ENCODE measurements around the gene TMEM150B.

TMEM150B gene

DNA sequence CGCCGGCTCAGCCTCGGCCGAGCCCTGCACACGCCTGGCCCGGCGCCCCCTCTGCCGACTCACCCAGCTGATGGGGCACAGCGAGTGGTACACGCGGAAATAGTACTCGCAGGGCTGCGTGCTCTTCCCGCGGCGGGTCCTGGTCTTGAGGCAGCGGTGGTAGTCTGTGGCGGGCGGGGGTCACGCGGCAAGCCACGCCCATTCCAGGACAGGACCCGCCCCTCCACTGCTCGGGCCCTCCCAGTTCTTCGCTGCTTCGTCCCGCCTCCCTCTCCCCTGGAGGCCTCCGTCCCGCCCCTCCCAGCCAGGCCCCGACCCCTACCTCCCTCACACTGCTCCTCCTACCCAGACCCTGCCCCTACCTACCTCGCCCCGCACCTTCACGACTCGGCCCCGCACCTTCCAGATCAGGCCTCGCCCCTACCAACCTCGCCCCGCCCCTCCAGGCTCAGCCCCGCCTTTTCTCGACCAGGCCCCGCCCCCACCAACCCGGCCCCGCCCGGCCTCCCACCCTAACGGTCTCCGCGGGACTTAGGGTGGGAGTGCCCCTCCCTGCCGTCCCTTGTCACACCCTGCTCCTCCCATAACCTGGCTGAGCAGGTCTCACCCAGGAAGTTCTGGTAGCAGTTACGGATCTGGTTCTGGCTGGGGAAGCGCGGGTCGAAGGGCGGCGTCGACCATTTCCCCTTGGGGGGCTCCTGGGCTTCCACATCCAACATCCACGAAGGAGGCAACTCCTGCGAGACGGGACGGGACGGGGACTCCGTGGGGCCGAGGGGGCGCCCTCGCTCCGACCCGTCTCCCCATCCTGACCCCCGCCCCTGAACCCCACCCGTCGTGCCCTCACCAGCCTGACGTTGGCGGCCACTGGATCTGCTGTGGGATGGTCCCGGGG lies 28.9 kb upstream of the TMEM150B start:
- DNase-seq: peak; percentile 58

DNA sequence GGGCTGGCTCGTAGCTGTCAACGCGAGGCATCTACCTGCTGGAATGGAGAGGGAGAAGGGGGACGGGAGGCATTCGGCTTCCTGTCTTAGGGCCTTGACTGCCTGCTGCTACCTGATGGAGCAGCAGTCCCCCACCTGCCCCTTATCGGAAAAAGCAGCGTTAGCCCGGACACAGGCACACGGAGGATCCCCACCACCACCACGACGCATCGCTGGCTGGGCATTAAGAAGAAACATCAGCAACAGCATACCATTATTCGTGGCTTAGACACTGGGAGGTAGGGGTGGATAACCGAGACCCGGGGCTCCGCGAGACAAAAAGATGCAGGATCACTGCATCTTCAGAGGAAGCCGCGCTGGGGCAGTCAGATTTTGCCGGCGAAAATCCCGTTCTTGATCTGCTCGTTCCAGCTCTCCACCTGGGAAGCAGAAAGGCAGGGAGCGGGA lies 28.2 kb upstream of the TMEM150B start:
- DNase-seq: no peak

DNA sequence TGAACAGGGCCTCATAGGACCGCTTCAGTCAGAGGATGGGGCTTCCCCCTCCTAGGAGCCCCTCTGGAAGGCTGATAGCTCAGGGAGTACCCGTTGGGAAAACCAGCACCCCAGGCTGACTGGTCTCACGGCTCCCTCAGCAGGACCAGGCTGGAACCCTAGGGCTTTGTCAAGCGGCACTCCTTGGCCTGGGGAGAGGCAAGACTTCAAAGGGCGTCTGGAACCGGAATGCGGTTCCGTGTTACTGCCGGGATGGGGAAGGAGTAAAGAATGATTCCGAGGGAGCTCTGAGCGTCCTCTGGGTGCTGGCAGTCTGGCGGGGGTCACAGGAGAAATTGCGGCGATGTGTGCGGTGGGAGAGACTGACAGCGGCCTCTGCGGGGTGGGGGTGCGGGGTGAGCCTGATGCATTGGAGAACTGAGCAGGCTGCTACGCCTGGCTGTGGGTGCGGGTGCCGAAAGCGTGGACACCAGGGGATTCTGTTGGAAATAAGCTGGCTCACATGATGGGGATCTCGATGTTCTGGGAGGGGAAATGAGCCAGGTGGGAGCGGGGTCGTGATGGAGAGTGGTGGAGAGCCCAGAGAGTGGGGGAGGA lies 27.5 kb upstream of the TMEM150B start:
- DNase-seq: no peak

DNA sequence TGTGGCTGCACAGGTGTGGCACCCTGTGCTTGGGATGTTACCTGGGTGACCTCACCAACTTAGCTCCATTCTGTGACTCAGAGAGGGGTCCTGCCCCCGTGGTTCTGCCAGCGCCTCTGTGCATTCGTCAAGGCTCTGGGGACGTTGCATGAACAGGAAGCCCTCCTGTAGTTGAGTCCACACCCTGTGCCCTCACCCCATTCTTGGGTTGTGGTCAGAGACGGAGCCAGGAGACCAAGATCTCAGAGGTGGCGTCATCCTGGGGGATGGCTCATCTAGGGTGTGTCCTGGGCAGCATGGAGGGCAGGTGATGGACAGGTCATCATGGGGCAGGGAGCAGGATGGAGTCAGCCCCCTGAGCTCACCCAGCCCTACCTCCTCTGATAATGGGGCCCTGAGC lies 26.9 kb upstream of the TMEM150B start:
- no peak for DNase-seq

DNA sequence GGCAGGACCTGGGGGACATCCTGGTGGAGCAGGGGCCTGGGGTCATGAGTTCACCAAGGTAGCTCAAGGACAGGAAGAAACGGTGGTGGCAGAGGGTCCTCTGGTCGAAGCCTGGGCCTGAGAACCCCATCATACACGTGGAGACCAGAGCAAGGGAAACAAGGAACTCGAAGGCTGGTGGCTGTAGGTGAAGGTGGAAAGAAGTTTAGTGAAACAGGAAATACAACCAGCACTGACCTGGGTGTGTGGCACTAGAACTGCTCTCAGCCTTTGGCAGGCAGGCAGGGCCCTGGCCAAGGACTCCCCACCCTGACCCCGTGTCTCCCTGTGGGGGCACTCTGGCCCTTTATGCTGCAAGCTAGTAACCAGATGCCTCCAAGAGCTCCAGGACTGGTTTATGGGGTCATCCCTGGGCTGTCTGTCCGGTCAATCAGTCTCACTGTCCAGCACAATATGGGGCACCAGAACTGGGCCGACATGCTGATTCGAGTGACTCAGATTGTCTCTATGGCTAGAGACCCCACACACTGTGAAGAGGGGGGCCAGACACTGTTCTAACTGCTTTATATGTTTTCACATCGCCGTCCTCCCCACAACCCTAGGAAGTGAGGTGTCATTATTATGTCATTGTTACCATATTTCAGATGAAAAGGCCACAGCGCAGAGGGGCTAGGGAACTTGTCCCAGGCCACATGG lies 25.6 kb upstream of the TMEM150B start:
- DNase-seq: no peak

DNA sequence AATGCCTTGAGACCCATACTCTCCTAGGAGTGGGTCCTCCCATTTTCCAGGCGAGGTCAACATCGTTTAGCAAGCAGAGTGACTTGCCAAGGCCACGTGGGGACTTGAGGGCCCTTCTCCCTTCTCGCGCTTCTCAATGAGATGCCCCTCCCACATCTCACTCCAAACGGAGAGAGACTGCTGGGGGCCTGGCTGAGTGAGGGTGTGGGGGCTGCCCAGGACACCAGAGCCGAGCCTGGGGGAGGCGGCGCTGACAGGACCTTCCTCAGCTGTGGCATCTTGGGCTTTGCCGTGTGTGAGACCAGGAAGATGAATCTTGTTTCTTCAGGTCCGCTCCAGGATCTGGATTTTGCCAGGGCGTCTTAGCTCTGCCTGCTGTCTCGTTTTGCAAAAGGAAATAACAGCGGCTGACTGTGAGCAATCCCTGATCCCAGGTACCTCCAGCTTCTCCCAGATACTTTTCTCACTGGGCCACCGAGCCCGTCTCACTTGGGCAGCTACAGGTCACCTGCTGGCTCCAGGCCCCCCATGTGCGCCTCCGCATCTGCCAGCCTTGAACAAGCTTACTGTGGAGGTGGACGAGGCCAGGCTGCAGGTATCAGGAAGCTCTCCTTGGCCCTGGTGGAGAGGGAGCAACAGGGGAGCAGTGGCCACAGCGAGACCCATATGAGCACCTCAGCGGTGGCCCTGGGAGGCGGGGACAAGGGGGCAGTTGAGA lies 23.3 kb upstream of the TMEM150B start:
- no peak for DNase-seq

DNA sequence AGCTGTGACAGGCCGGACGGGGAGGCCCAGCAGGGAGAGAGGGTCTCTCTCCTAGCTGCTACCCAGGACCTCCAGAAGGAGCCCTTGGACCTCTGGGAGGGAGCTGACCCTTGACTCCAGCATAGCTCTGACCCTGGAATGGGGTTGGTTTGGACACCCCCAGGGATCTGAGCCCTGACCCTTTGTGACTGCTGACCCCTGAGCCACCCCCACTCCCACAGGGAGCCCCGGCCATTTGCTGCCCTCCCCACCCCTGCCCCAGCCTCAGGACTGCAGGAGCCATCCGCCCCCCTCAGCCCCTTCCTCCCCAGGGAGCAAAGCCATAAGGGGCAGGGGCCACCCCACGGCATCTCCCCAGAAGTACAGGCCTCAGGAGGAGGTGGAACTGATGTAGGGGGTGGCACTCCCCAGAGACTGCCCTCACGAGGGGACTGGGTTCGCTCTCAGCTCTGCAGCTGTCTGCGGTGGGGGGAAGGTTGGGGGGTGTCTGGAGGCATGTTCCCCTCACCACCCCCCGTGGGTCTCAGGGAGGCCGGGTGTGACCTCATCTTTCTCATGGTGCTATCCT lies 22.4 kb upstream of the TMEM150B start:
- no peak for DNase-seq

DNA sequence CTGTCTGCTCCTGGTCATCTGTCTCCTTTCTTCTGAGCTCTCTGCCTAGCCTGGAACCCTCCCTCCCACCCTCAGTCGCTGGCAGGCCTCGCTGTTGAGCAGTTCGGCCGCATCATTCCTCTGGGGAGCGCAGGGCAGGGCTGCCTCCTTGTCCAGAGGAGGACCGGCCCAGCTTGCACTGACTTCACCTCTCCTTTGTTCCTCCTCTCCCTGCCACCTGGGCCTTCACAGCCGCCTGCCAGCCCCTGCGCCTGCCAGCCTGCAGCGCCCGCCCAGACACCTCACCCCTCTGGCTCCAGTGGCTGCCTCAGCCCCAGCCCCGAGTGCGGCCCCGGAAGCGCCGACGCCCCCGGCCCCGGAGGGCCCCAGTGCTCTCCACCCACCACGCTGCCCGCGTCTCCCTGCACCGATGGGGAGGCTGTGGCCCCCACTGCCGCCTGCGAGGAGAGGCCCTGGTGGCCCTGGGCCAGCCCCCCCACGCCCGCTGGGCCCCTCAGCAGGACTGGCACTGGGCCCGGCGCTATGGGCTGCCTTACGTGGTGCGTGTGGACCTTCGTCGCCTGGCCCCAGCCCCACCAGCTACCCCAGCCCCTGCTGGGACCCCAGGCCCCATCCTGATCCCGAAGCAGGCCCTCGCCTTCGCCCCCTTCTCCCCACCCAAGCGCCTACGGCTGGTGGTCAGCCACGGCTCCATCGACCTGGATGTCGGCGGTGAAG lies 21.7 kb upstream of the TMEM150B start:
- DNase-seq: no peak

DNA sequence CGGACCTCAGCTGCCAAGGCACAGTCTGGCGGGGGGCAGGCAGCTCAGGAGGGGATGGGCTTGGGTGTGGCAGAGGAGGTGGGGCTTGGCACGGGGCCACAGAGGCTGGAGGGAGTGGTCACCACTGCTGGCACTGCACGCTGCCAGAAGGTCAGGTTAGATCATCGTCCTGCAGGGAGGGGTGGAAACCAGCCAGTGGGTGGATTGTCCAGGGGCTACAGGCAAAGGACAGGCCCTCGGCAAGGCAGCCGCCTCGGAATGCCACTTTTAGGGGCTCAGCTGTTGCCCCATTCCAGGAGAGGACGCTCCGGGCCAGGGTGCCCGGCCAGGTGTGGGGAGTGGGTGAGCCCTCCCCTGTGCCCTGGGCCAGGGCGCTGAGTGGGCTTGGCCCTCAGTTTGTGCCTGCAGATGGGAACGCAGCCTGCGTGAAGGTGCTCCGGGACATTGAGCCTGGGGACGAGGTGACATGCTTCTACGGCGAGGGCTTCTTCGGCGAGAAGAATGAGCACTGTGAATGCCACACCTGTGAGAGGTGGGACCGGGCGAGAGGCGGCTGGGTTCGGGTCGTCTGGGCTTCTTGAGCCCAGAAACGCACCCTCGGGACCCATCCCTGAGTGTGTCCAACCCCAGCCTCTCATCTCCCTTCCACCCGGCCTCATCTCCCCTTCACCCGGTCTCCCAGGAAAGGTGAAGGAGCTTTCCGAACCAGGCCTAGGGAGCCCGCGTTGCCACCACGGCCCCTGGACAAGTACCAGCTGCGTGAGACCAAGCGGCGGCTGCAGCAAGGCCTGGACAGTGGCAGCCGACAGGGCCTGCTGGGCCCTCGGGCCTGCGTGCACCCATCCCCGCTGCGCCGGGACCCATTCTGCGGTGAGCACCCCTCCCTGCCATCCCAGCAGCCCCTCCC lies 20.9 kb upstream of the TMEM150B start:
- DNase-seq: no peak

DNA sequence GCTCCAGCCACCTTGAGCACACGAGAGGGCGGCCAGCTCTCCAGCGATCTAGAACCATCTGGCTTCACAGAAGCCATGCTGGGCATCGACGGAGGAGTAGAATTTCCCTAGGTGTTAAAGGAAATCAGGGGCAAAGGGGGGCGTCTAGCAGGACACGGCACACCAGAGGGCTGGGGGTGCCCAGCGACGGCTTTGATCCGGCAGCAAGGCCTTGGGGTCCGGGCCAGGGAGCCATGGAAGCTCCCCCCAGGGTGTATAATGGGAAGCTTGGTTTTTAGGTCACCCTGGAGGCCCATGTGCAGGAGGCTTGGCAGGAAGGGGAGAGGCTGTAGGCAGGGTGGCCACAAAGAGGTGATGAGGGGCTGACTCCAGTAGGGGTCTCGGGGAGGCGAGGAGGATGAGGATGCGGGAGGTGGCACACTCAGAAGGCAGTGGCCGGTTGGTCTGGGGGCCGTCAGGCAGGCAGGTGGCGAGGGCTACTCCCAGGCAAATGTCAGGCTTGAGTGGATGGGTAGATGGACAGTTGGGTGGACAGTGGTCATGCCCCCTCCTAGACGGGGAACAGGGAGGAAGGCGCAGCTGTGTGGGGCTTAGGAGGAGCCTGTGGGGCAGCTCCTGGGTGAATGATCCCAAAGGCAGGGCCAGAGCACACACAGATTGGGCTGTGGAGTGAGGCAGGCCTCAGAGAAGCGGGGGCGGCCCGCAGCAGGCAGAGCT lies 20.1 kb upstream of the TMEM150B start:
- no peak for DNase-seq

DNA sequence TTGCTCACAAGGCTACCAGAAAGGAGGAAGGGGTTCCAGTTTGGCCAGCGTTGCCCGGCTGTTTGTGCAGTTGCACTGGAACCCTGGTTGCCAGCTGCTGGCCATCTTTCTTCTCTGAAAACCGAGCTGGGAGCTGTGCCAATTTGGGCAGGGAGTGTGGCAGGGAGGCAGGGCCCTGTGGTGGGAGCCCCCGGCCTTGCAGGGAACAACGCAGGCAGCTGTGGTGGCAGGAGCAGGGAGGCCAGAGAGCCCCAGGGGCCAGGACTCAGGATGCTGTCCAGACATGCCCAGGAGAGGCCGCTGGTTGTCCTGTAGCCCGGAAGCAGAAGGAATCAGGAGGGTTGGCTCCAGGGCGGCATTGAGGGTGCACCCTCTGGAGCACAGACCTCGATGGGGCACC lies 19.3 kb upstream of the TMEM150B start:
- no peak for DNase-seq

DNA sequence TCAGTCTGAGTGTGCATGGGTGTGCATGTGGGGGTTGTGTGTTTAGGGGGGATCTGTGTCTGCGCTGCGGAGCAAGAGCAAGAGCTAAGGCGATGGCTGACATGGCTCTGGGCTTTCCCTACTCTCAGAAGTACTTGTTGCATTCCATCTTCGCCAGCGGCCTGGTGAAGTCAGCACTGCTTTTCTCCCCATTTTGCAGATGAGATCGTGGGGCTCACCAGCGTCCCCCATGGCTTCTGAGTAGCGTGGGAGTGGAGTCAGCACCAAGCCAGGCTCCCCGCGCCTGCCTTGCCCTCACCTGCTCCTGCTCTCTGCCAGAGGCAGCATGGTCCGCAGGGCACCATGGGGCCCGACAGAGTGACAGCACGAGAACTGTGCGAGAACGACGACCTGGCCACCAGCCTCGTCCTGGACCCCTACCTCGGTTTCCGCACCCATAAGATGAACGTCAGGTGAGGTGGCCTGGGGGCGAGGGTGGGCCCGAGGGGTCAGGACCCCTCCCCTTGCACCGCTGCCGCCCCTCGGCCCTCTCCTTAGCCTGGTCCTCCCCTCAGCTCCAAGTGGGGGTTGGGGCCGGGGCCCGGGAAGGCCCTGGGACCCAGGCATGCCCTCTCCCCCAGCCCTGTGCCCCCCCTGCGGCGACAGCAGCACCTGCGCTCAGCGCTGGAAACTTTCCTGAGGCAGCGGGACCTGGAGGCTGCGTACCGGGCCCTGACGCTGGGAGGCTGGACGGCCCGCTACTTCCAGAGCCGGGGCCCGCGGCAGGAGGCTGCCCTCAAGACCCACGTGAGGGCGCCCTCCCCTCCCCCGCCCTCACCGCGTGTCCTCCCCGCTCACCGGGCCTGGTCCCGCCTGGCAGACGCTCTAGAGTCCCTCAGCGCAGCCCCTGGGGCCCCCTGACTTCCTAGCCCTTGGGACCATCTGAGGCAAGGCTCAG lies 16.7 kb upstream of the TMEM150B start:
- DNase-seq: no peak

DNA sequence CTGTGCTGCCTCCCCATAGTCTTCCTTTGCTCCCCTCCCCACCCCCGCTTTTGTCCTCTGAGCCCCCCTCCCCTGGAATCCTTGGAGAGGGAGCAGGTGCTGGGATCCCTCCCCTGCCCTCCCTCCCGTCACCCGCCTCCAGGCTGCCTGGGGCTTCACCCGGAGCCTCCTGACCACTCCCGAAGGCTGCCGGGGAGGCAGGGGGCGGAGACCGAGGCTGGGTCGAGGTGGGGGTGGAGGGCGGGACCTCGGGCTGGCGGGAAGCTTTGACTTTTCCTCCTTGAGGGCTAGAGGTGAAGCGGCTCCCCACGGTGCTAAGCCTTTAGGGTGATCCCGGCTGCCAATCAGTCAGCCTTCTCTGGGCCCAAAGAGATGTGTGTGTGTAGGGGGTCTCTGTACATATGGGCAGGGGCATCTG lies 16.0 kb upstream of the TMEM150B start:
- DNase-seq: no peak

DNA sequence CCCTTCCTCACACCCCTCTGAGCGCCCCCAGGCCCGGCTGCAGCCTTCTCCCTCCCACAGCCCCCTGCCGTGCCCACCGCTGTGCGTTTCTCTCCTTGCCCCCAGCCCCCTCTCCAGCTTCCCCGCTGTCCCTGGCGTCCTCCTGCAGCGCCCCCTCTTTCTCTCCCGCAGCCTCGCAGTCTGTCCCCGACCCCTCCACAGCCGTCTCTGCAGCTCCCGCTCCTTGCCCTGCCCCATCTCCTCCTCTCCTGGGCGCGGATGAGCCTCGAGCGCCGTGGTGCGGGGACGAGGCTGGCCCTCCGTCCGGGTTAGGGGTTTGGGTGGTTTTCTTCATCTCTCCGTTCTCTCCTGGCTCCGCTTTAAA lies 15.6 kb upstream of the TMEM150B start:
- no peak for DNase-seq

DNA sequence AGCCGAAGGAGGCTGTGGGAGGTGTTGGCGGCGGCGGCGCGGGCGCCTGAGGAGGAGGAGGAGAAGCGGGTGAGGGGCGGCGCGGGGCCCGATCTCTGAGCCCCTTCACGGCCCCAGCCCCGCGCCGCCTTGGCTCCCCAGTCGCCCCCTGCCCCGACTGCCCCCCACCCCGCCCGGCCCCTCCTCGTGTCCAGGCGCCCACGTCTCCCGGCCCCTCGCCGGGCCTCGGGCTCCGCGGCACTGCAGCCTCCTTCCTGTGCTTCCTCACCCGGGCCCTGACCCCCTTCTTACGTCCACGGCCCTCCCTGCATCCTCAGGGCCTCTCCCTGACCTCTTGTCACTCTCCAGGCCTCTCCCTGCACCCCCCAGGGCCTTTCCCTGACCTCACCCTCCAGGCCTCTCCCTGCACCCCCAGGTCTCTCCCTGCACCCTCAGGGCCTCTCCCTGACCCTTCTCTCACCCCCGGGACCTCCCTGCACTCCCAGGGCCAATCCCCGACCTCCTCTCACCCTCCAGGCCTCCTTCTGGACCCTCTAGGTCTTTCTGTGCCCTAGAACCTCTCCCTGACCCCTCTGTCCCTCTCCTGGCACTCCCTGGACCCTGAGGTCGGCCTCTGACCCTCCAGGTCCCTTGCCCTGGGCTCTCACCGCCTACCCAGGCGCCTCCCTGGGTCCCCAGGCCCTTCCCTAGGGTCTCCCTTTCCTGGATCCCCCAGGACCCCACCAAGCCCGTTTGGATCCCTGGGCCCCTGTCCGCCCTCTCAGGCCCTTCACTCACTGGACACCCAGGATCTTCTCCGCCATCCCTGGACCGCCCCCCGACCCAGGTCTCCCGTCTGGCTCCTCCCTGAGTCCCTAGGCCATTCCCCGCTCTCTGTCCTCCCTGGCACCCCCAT lies 15.0 kb upstream of the TMEM150B start:
- DNase-seq: no peak

DNA sequence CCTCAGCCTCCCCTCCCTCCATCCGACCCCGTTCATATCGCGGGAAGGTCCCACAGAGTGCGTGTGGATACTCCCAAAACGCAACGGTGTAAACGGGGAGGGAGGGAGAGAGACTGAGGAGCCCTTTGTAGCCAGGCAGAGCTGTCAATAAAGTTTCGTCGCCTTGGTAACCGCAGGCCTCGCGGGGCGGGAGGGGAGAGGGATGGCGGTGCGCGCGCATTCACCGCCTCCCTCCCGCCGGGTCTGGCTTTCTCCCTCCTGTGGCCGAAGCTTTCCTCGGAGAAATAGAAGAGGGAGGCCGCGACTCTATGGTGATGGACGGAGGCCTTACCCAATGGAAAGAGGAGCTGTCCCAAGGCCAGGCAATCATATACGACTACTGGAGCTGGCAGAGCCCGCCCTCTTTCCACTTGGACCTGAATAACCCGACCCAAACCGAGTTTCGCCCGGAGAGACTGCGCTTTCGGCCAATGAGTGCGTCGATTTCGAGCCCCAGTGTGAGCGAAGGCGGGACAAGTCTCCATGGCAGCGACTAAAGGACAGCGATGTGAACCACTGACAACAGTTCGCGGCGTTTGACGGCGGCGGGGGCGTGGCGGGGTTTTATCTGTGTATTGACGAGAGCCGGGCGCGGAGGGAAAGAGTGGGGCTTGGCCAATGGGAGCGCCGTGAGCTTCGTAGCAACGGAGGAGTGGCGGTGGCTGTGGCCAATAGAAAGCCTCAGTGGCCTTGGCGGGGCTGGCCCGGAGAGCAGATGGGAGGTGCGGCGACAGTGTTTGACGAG lies 14.2 kb upstream of the TMEM150B start, which contains the start of gene KMT5C:
TSS of gene KMT5C (plus strand) at position 772 of the 784 bp plus-strand sequence. CDS start 2,061 bp downstream, outside the sequence.
- peak; percentile 100 for DNase-seq

DNA sequence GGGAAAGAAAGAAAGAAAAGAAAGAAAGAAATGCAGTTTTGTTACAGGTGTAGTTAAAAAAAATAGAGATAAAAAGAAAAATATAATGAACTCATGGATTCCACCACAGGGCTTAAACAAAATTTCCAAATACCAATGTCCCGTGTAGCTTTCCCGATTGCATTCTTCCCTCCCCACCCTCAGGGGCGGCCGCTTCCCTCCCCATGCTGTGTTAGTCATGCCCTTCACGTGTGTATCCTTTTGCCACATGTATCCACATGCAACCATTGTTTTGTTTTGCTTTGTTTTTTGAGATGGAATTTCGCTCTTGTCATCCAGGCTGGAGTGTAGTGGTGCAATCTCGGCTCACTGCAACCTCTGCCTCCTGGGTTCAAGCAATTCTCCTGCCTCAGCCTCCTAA lies 11.0 kb upstream of the TMEM150B start:
- DNase-seq: no peak
